HG03108 (cell line): Measurements from ENCODE around the gene SMPDL3A.
A peak's percentile ranks its signal among the peaks of the same experiment; 100 is the strongest.

Source experiments
- ATAC-seq: cut with Tn5 transposase; IDR thresholded peaks from one replicate; pipeline ENCODE4 v1.9.1; 2021; ENCODE audit warnings: moderate library complexity; ENCODE audit not compliant: unreplicated experiment

The SMPDL3A gene

DNA sequence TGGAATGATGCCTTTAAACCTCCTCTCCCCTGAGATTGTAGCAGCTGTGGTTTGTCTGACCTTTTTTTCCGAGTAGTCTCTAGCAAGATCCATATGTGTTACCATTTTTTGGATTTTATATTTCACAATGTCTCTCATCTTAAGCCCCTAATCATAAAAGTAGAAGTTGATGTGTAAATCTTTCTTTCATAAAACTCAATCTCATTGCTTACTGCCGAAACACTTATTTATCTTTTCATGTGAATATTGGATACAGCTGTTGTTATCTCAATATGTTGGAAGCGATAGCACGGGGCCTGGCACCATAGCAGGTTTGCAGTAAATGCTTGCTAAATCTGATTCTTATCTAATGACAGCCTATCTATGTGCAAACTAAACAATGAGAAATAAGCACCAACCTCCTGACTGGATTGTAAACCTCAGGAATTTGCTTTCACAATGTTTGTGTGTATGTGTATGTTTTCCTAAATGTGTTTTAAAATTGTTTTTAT lies 14.2 kb downstream of the SMPDL3A start:
- no peak for ATAC-seq

DNA sequence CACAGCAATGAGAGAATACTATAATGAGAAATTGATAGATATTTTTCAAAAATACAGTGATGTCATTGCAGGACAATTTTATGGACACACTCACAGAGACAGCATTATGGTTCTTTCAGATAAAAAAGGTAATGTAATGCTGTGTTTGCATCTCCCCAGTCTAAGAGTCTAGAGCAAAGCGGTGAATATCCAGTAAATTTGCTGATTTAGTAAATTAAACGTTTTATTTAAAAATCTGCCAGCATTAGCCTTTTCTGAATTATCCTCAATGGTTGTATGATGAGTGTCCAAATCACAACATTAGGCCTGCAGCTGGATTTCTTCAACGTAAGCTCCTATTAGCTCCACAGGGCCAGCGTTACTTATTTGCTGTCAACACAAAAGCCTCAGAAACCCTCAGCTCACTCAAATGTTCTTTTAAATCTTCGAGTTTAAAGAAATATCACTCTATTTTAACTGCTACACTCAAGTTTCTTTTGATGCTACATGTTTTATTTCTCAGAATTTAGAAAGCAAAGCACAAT lies 16.0 kb downstream of the SMPDL3A start:
- ATAC-seq: no peak

DNA sequence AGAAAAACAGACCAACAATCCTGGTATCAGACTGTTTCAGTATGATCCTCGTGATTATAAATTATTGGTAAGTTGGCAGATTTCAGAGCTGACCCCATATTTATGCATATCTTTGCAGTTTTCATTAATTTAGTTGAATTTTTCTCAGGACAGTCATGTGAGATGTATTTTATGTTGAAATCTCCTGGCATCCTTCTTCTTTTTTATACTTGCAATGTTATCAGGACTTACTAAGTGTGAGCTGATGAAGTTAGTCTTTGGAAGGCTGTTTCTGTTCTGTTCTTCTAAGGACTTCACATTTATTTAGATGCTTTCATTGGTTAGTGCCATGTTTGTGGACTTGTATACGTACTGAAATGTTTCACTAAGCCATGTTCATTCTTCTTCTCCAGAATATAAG lies 17.2 kb downstream of the SMPDL3A start:
- ATAC-seq: no peak

DNA sequence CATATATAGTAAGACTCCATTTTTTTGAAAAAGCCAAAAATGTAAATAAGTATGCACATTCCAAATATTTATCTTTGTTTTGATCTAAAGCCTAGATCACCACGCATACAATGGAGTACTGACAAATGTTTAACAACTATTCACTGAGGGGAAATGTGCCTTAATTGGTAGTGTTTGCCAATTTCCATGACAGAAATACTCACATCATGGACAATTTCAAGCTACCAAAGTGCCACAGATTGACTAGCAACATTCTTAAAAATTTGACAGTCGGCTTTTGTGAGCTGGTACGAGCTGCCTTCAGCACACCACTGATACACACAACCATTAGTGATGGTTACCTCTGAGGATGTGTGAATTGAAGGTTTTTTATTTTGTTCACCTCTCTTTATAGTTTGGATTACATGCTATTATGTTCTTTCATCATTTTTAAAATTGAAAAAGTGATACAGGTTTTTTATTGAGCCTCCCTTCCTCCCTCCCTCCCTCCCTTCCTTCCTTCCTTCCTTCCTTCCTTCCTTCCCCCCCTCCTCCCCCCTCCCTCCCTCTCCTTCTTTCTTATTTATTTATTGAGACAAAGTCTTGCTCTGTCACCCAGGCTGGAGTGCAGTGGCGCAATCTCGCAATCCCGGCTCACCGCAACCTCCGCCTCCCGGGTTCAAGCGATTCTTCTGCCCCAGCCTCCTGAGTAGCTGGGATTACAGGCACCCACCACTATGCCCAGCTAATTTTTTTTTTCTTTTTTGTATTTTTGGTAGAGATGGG lies 19.2 kb downstream of the SMPDL3A start:
- no peak for ATAC-seq

DNA sequence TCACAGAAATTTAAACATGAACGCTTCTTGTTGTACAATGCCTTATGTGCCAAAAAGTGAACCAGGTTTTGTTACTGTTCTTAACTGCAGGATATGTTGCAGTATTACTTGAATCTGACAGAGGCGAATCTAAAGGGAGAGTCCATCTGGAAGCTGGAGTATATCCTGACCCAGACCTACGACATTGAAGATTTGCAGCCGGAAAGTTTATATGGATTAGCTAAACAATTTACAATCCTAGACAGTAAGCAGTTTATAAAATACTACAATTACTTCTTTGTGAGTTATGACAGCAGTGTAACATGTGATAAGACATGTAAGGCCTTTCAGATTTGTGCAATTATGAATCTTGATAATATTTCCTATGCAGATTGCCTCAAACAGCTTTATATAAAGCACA lies 19.9 kb downstream of the SMPDL3A start:
- ATAC-seq: no peak

DNA sequence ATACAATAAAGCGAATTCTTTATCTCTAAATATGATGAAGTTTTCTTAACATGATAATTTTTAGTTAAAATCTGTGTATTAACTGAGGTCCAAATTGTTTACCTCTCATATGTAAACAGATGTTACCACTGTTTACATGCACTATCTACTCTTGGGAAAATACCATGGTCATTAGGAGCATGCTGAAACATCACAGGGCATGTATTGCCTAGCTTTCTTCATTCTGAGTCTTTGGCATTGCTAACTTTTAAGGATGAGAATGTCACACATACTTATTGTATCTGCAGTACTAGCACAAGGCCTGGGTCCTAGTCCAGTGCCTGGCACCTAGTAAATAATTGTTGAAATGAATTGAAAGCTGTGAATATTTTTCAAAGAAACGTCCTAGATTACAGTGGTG lies 20.6 kb downstream of the SMPDL3A start:
- ATAC-seq: no peak

DNA sequence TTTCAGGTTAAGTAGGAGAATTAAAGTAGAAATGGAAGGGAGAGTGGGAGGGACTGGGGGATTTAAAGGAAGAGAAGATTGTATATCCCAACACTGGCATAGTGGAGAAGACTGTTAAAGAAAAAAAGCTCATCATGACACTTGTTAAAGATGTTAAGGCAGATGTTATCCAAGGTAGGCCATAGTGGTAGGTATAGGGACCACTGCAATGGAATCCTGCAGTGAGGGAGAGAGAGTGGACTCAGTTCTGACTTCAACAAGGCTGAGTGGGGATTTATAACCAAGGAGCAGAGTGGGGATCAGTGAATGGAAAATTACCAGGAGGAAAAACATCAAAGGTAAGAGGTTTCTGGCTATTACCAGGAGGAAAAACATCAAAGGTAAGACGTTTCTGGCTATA lies 21.1 kb downstream of the SMPDL3A start:
- ATAC-seq: no peak

DNA sequence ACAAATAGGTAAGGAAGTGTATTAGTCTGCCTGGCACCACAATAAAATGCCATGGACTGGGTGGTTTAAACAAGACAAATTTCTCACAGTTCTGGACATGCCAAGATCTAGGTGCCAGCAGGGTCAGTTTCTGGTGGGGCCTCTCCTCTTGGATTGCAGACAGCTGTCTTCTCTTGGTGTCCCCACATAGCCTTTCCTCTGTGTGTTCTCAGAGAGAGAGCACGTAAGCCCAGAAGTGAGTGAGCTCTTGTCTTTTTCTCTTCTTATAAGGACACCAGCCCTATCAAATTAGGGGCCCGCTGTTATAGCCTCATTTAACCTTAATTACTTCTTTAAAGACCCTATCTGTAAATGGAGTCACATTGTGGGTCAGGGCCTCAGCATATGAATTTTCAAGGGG lies 28.3 kb downstream of the SMPDL3A start:
- no peak for ATAC-seq

DNA sequence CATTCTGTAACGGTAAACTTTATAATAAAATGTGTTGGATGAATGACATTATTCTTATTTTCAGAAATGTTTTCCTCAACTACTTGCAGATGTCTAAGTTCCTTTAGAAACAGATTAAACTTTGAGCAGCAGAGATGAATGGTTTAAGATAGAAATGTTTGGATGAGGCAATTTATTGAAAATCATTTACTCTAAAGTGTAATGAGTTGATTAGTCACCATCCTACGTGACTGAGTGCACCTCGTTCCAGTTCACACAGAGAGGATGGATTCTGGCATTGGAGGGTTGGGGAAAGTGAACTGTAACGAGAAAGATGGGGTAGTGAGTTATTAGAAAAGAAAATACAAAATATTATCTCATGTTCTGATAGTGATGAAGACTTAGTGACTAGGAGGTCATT lies 28.7 kb downstream of the SMPDL3A start:
- no peak for ATAC-seq

DNA sequence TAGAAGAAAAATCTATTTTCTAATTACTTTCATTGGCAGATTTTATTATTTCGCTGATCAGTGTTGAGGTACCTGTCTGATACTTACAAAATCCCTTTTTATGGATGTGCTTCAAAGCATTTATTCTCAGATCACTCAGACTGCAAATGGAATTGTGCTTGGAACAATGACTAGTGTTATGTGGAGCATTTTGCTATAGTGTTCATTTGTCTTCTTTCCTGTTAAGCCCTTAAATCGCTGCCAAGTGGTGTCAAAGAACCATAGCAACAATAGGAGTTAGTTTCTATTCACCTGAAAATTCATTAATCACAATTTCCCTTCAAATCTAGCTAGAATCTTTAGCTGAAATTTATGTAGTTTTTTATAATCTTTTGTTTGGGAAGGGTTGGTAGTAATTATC lies 29.8 kb downstream of the SMPDL3A start:
- ATAC-seq: no peak

DNA sequence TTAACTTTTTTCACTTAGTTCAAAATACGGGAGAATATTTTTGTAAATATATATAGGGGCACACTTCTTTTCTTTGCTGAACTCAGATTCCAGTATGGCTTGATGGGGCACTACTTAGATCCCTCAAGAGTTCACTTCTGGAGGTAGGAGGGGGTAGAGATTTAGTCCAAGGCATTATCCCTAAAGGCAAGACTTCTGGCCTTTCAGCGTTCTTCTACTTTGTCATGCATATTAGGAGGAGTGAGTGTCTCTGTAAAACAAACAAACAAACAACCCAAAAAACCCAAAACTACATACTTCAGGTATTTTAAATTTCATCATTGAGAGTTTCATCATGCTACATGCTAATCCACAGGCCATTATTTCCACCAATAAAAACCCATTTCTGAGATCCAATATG lies 32.0 kb downstream of the SMPDL3A start:
- no peak for ATAC-seq

DNA sequence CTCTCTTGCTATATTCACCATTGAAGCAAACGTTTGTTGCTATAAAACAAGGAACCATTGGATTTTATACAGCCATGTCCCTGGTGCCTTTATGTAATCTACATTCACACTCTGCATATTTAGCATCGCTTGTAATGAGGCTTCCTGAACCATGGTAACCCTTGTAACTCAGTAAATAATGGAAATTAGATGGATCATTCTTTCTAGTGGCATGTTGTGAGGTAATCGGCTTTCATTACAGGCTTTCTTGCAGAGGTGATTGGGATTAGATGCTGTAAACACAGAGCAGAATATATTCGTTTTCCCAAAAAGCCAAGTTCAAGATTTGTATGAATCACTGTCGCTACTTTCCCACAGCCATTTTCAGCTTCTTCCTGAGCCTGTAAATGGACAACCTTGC lies 36.1 kb downstream of the SMPDL3A start:
- no peak for ATAC-seq

DNA sequence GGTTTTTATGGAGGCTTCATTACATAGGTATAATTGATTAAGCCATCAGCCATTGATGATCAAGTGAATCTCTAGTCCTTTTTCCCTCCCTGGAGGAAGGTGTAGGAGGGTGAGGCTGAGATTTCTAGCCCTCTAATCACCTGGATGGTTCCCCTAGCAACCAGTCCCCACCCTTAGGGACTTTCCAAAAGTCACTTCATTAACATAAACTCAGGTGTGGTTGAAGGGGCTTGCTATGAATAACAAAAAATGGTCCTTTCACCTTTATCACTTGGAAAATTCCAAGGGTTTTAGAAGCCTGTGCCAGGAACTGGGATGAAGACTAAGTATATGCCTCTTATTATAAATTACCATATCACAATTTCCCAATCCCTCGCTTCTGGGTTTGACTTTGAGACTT lies 40.4 kb downstream of the SMPDL3A start:
- ATAC-seq: no peak

DNA sequence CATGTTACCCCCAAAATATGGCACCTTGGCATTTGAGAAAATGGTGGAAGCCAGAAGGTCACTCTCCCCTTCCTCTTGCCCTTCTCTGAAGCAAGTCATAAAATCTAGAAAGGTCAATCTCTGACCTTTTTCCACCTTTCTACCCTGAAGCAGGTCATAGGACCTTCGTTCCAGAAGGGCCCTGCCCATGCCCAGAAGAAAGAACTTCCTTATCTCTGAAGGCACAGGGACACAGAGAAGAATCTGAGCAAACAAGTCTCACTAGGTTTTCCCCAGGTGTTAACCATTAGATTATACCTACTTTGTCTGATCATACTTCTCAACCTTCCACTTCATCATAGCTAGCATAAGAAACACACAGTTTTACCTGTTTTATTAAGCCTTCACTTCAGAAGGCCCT lies 42.5 kb downstream of the SMPDL3A start:
- ATAC-seq: no peak

DNA sequence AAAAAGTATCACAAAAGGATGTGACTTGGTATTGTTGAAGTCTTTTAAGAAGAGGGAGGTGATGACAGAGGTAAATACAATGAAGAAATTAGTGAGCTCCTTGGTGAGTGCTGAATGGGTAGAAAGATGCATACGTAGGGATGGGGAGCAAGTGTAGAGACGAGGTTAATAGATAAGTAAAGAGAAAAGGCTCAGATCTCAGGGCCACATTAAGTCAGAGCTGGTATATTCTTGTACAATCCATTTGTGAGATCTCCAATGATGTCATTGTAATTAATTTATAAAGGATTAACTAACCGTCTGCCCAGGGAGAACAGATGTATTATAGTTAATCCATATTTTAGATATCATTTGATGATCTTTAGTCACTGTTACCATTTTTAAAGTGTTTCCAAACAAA lies 43.4 kb downstream of the SMPDL3A start:
- no peak for ATAC-seq

DNA sequence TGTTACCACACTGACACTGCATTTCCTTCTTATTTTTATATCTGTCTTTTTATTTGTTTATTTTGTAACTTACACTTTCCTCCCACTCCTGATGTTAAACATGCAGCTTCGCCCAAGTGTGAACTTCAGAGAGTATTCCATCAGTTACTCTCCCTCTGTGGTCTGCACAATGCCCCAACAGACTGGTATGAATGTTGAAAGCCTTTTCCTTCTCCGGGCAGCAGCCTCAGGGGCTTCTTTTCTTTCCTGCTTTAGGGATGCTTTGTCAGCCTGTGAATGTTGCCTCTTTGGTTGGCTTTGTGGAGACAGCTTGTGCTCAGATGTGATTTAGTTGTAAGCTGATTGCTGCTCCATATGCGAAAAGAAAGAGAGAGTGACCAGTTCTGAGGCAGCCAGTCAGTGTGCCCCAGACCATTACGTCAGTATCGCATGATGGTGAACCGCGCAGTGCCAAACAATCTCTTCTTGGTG lies 44.0 kb downstream of the SMPDL3A start:
- ATAC-seq: no peak

DNA sequence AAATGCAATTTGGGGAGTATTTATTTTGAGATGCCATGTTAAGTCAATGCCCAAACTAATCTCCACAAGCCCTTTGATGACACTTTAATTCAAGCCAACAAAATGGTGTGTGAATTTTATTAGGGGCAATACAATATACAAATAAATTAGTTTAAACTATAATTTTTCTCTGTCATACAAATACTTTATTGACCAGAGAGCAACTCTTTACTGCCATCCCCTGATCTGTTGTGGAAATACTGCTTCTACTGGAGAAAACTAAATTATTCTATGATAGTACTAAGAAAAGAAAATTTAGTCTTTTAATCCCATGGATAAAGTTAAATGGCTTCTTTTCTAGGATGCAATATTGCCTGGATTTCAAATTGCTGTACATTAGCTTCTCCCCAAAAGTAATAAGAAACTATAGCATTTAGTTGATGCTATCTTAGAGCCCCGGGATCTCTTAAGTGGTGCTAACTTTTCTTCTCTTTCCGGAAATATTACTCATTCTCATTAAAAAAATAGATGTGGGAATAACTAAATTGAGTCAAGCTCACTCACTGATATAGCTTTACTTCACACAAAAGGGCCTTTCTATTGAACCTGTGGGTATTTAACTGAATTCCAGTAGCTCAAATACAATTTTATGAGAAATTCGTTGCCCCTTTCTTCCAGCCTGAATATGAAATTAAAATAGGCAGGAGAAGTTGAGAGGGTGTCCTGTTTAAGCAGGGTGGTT lies 49.2 kb downstream of the SMPDL3A start:
- ATAC-seq: no peak

DNA sequence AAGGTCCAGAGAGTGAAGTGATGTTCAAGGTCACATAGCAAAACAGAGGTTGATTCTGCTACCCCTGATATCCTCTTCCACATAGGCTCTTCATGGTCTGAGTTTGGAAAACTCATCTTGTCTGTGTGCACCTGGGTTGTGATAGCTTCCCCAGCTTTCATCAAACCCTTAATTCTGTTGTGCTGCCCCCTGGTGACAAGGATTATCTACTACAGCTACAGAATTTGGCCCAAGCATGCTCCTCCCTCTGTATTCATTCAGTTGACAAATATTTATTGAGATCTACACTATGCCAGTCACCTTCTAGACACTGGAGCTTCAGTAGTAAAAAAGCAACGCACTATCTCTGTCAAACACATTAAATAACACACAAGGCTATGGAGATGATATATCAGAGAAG lies 50.4 kb downstream of the SMPDL3A start:
- peak; percentile 72 for ATAC-seq

DNA sequence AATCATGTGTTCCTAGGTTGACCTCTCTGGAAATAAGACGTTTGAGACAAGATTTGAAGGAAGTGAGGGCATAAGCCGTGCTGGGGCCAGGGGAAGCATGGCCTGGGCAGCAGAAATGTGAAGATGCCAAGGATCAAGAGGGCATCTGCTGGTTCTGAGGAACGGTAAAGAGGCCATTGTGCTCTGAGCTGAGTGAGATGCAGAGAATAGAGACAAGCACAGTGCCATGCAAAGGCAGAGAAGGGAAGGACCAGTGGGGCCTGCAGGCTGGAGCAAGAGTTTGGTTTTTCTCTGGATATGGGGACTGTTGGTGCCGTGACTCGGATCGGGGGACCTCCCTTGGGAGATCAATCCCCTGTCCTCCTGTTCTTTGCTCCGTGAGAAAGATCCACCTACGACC lies 50.8 kb downstream of the SMPDL3A start:
- ATAC-seq: no peak

DNA sequence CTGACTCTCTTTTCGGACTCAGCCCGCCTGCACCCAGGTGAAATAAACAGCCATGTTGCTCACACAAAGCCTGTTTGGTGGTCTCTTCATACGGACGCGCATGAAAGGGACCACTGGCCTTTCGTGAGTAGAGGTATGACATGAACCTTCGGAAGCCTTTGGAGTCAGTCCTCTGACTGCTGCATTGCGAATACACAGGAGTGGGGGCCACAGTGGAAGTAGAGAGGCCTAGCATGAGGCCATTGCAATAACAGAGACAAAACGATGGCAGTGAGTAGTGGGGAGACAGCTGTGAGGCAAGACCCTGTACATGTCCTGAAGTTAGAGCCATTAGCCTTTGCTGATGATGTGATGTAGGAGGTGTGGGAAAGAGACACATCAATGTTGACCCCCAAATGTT lies 56.4 kb downstream of the SMPDL3A start:
- ATAC-seq: no peak

DNA sequence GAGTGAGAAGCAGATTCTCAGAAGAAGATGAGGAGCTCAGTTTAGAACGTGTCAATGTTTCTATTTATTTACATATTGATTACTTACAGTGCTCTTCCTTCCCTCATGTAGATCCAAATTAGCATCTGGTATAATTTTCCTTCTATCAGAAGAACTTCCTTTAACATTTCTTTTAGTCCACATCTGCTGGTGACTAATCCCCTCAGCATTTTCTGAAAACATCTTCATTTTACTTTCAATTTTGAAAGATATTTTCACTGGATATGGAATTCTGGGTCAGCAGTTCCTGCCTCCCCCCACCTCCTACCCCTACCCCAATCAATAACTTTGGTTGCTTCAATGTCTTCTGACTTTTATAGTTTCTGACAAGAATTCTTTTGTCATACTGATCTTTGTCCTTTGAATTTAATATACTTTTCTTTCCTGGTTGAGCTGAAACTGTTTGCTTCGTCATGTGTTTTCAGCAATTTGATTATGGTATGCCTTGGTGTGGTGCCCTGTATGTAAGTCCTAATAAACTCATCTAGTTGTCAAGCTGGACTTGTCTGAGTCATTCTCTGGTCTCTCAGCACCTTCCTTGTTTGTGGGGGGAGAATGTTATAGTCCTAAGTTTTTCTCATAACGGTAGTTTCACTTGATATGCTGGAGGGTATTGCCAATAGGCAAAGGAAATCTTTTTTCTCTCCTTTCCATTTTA lies 57.0 kb downstream of the SMPDL3A start:
- ATAC-seq: no peak
